ENCODE measurements around the gene MAPK4.

GRCh38 chr18:50649821-50650220 lies 89.9 kb downstream of the MAPK4 start:
- TF ChIP-seq ZNF274 (IDR thresholded peaks at IDR 0.05; ENCODE audit: low read depth, low read length) (no peak), YY1 (IDR thresholded peaks at IDR 0.05; ENCODE audit: insufficient read depth, insufficient read length) (no peak), SUZ12 (IDR thresholded peaks at IDR 0.05; ENCODE audit: extremely low read depth, insufficient read depth, insufficient read length) (no peak)

All from NT2/D1 (cell line).